ENCODE data around the gene MC1R. TPM values are rescaled to one million over a fixed set of nuclear protein-coding genes. Genes with fewer than 3 reads are reported as not detected.
A peak's percentile ranks its signal among the peaks of the same experiment; 100 is the strongest.

MC1R gene
- total RNA-seq (2022) (12.0 and 13.1 TPM in 2 replicates), Bru-seq, nascent RNA (percentile 56 among the genes with signal in this experiment), BruChase-seq, experiment 1, labeled RNA remaining after a 6-hour chase (percentile 93 among the genes with signal in this experiment), BruChase-seq, experiment 2, labeled RNA remaining after a 2-hour chase (percentile 73 among the genes with signal in this experiment)
- long read RNA-seq, transcript MC1R-202 (1 exons, 3,099 nt): major isoform, 13 of 15 reads
- long read RNA-seq, partial matches to known transcripts: 0 of 15 reads
- long read RNA-seq, other reads (novel, unspliced or antisense): 2 of 15 reads

- no peak for DNase-seq (ENCODE audit: unreplicated experiment)
- peak within 1 kb of the TSS; percentile 57 for H3K4me3 Mint-ChIP-seq (ENCODE audit: unreplicated experiment)
- POLR2A ChIA-PET: interaction anchor here (1.0 to 1.1 kb wide), 2 partner anchors 10 to 55 kb away, joined by 3 to 5 read pairs; no protein-coding TSS in a partner anchor
- no TSS peak for BruUV-seq (replicated peaks)
- H3K9me3 Mint-ChIP-seq (ENCODE audit: unreplicated experiment): no peaks in the 10 kb centered on the region
- H3K4me1 Mint-ChIP-seq (ENCODE audit: insufficient read depth, unreplicated experiment): peaks cover 17% of the 10 kb centered on the region
- H3K27ac Mint-ChIP-seq (ENCODE audit: low read depth, unreplicated experiment): no peak within 1 kb of the TSS
- CTCF ChIA-PET: no interaction called here
- intact Hi-C loops (cut with micrococcal nuclease): no loop called here
- no peaks in the 10 kb centered on the region for H3K27me3 Mint-ChIP-seq (ENCODE audit: insufficient read depth, unreplicated experiment)
- peaks cover 18% of the 10 kb centered on the region for H3K36me3 Mint-ChIP-seq (ENCODE audit: insufficient read depth, unreplicated experiment)
- TF ChIP-seq CTCF (IDR thresholded peaks at IDR 0.05; ENCODE audit: unreplicated experiment): no peak
Measured at GRCh38 chr16:89918453-89919347, at the start of gene MC1R. Gene MC1R (plus strand): TSS chr16:89918862. CDS start chr16:89919259, 397 bp downstream.

DNA sequence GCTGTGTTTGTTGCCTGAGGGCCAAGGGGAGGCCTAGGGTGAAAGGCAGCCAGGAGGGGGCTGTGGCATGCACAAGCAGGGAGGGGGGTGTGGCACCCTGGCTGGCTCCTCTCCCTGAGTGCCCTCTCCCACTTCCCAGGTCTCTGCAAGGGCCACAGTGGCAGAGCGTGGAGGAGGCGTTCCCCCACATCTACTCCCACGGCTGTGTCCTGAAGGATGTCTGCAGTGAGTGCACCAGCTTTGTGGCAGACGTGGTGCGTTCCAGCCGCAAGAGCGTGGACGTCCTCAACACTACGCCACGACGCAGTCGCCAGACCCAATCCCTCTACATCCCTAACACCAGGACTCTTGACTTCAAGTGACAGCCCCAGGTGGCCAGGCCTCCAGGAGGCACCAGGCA is 48.8 kb upstream of the MC1R start:
- Mint-ChIP-seq H3K4me3 (ENCODE audit: unreplicated experiment) (no peak overlapping the region), H3K4me1 (ENCODE audit: insufficient read depth, unreplicated experiment) (peaks cover under 1% of the 10 kb centered on the region), H3K36me3 (ENCODE audit: insufficient read depth, unreplicated experiment) (peaks cover 10% of the 10 kb centered on the region), H3K27me3 (ENCODE audit: insufficient read depth, unreplicated experiment) (no peaks in the 10 kb centered on the region), H3K27ac (ENCODE audit: low read depth, unreplicated experiment) (no peak overlapping the region), H3K9me3 (ENCODE audit: unreplicated experiment) (no peaks in the 10 kb centered on the region)
- intact Hi-C loops (cut with micrococcal nuclease): no loop called here
- no peak for DNase-seq (ENCODE audit: unreplicated experiment)
- no TSS peak for BruUV-seq (replicated peaks)
- CTCF ChIA-PET: interaction anchor here (4.5 kb wide), 1 partner anchor 9 kb away, joined by 24 read pairs; no protein-coding TSS in a partner anchor
- no peak for TF ChIP-seq CTCF (IDR thresholded peaks at IDR 0.05; ENCODE audit: unreplicated experiment)
- POLR2A ChIA-PET: no interaction called here

GRCh38 chr16:89870440-89870839 is 48.2 kb upstream of the MC1R start:
- no peak for DNase-seq (ENCODE audit: unreplicated experiment)
- CTCF ChIA-PET: interaction anchor here (4.5 kb wide), 1 partner anchor 10 kb away, joined by 24 read pairs; no protein-coding TSS in a partner anchor
- peaks cover 15% of the 10 kb centered on the region for H3K36me3 Mint-ChIP-seq (ENCODE audit: insufficient read depth, unreplicated experiment)
- intact Hi-C loops (cut with micrococcal nuclease): no loop called here
- H3K27me3 Mint-ChIP-seq (ENCODE audit: insufficient read depth, unreplicated experiment): no peaks in the 10 kb centered on the region
- H3K9me3 Mint-ChIP-seq (ENCODE audit: unreplicated experiment): no peaks in the 10 kb centered on the region
- no peak overlapping the region for H3K27ac Mint-ChIP-seq (ENCODE audit: low read depth, unreplicated experiment)
- TF ChIP-seq CTCF (IDR thresholded peaks at IDR 0.05; ENCODE audit: unreplicated experiment): no peak
- POLR2A ChIA-PET: no interaction called here
- no peak overlapping the region for H3K4me3 Mint-ChIP-seq (ENCODE audit: unreplicated experiment)
- no TSS peak for BruUV-seq (replicated peaks)
- peaks cover 5% of the 10 kb centered on the region for H3K4me1 Mint-ChIP-seq (ENCODE audit: insufficient read depth, unreplicated experiment)

DNA sequence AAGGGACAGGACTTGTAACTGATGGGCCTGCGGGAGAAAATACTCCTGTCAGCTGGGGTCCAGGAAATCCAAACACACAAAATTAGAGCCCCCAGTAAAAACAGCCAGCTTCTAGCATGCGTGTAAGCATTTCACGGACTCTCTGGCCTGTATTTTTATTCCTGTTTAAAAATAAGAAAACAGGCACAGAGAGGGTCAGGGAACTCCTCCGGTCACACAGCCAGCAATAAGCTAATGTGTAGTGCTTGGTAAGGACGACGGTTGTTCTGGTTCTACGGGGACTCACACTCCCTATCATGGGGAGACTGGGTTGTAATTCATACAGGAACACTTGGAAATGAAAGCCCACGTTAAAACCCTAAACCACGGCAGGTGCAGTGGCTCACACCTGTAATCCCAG is 46.8 kb upstream of the MC1R start:
- no peak for DNase-seq (ENCODE audit: unreplicated experiment)
- peaks cover 5% of the 10 kb centered on the region for H3K4me1 Mint-ChIP-seq (ENCODE audit: insufficient read depth, unreplicated experiment)
- CTCF ChIA-PET: interaction anchor here (4.5 kb wide), 1 partner anchor 11 kb away, joined by 24 read pairs; no protein-coding TSS in a partner anchor
- intact Hi-C loops (cut with micrococcal nuclease): no loop called here
- peak overlapping the region; percentile 89 for H3K4me3 Mint-ChIP-seq (ENCODE audit: unreplicated experiment)
- H3K27me3 Mint-ChIP-seq (ENCODE audit: insufficient read depth, unreplicated experiment): no peaks in the 10 kb centered on the region
- TF ChIP-seq CTCF (IDR thresholded peaks at IDR 0.05; ENCODE audit: unreplicated experiment): no peak
- H3K36me3 Mint-ChIP-seq (ENCODE audit: insufficient read depth, unreplicated experiment): peaks cover 30% of the 10 kb centered on the region
- POLR2A ChIA-PET: interaction anchor here (1.5 to 2.1 kb wide), 4 partner anchors 8 to 239 kb away, joined by 3 to 32 read pairs (median 9); no protein-coding TSS in a partner anchor
- BruUV-seq (replicated peaks): no TSS peak
- no peak overlapping the region for H3K27ac Mint-ChIP-seq (ENCODE audit: low read depth, unreplicated experiment)
- H3K9me3 Mint-ChIP-seq (ENCODE audit: unreplicated experiment): no peaks in the 10 kb centered on the region

Data from MCF 10A (cell line).